Vagina (tissue), 2 donors: ENCODE results near the gene MDK.

Experiments
- POLR2A ChIP-seq, 2 donors: fragments of 450-650 bp; IDR thresholded peaks; one replicate each; pipeline ENCODE4 v1.6.1; 2017; ENCODE audit warnings: antibody characterized with exemption in 2 of 2, mild to moderate bottlenecking in 2 of 2, moderate library complexity in 2 of 2
- POLR2AphosphoS5 ChIP-seq, 2 donors: sonication (generic); formaldehyde crosslinking; IDR thresholded peaks; one replicate each; pipeline ENCODE4 v1.9.0; 2017; ENCODE audit warnings: antibody characterized with exemption in 2 of 2, mild to moderate bottlenecking in 2 of 2, low read depth in 1 of 2; ENCODE audit not compliant: insufficient read depth in 1 of 2

- TF ChIP-seq POLR2AphosphoS5 (IDR thresholded peaks at IDR 0.05; ENCODE audit: insufficient read depth in 1 of 2, low read depth in 1 of 2) (no peak), POLR2A (IDR thresholded peaks at IDR 0.05) (no peak)
Observed at GRCh38 chr11:46404476-46405017, 23.1 kb downstream of the MDK start.
